Daoy (cell line): ENCODE results near the gene SDF4. TPM values are rescaled to one million over a fixed set of nuclear protein-coding genes. Genes with fewer than 3 reads are reported as not detected.

Experiments
- DNase-seq: peaks from one replicate; pipeline ENCODE4 v3.0.0-alpha.2; 2015; ENCODE audit warnings: low read depth
- total RNA-seq: library from RNA; depleted of rRNA; stranded (reverse); fragments of >200 nt; shearing (Covaris generic); gene quantifications from 2 replicates; pipeline ENCODE4 v1.2.3, GENCODE V29; 2014

The SDF4 gene
- total RNA-seq, 1 experiment from 2014 or later: 91.8 TPM

DNA sequence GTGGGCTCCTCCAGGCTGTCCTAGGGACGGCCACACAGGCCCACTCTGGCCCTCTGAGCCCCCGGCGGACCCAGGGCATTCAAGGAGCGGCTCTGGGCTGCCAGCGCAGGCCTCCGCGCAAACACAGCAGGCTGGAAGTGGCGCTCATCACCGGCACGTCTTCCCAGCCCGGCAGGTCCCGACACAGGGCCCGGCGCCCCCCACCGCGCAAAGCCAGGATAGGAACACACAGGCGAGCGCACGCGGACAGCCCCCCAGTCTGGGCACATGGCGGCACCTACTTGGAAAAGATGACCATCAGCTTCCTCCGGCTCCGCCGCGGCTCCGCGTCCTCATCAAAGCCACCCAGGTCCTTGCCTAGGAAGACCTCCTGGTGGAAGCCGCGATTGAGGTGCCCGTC lies 3.6 kb downstream of the SDF4 start:
- no peak for DNase-seq

DNA sequence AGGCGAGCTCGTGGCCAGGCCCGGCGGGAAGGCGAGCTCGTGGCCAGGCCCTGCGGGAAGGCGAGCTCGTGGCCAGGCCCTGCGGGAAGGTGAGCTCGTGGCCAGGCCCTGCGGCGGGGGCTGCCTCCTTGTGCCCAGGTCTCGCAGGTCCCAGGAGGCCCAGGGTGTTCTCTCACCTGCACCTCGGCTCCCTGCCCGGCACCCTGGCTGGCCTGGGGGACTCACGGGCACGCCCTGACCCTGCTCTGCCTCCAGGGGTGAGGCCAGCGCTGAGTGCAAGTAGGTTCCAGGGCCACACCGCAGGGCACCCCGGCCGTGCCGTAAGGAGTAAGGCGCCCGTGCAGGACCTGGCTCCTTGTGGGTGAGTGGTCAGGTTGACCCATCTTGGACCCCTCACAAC lies 4.4 kb downstream of the SDF4 start:
- no peak for DNase-seq

DNA sequence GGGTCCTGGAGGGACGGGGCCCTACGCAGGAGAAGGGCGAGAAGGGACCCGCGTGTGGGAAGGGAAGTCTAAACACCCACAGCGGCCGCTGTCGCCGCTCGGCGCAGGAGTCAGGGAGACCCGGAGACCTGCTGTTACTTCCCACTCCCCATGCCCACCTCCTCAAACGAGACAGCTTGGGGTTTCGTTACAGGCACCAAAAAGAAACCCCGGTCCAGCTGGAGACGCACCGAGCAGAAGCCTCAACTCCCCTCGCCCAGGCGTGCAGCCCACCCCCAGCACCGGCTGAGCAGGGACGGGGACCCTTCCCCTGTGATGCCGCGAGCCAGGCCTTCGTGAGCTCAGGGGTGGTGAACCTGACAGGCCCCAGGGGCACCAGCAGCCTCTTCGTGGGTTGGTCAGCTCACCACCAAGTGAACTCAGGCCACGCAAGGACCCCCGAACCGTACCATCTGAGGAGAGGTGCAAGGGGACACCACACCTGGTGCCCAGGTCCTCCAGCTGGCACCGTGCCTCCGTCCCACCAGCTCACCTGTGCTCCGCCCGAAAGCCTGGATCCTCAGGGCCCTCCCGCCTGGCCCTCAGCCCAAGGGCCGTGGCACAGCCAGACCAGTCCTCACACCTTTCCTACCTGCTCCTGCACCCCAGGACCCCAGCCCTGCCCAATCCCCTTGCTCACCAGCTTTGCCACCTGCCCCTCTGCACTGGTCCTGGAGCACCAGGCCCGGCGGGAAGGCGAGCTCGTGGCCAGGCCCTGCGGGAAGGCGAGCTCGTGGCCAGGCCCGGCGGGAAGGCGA lies 5.0 kb downstream of the SDF4 start:
- no peak for DNase-seq

DNA sequence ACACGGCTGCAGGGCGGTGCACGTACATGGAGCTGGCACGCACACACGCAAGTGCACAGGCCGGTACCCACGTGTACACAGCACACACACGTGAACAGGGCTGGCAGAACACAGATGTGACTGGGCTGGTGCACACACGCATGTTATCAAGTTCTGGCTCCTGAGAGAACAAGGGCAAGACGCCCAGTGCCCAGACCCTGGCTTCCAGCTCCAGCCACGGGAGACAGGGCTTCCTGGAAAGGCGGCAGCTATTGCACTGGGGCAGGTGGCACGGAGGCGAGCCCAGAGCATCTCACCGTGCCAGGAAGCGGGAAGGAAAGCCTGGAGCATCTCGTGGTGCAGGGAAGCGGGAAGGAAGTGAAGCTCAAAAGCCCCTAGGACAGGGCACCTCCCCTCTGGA lies 5.9 kb downstream of the SDF4 start:
- no peak for DNase-seq

DNA sequence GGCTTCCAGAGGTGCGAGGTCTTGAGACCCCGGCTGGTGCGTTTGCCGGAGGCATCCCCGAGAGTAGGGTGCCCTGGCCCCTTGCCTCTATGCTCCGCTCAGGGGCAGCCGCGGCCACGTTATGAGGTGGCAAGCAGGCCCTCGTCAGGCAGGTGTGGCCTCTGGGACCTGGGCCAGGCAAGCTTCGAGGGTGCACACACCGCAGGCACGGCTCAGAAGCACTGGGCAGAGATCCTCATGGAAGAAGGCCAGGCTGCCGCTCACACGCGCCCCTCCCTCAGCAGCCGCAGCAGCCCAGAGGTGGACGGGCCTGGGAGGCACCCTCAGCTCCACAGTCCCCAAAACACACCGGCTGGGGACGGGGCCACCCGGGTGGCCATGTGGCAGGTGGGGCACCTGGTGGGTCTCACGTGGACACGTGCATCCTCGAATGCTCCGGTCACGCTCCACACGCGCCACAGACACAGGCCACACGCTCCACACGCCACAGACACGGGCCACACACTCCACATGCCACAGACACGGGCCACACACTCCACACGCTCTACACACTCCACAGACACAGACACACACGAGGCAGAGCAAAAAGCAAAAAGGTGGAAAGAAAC lies 6.5 kb downstream of the SDF4 start:
- no peak for DNase-seq

DNA sequence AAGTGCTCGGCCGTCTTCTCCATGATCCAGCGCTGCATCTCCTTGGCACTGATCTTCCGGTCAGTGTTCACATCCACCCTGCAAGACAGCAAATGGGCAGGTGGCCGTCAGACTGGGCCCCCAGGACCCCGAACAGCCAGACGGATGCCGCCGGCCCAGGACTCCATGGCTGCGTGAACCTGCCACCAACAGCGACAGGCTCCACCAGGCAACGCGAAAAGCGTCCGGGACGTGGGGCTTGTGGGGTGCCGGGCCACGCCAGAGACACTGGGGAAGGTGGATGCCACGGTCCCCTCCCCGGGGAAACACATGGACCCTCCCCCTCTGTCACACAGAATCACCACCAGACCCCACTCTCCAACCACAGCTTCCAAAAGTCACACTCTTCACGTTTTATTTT lies 7.9 kb downstream of the SDF4 start:
- no peak for DNase-seq

DNA sequence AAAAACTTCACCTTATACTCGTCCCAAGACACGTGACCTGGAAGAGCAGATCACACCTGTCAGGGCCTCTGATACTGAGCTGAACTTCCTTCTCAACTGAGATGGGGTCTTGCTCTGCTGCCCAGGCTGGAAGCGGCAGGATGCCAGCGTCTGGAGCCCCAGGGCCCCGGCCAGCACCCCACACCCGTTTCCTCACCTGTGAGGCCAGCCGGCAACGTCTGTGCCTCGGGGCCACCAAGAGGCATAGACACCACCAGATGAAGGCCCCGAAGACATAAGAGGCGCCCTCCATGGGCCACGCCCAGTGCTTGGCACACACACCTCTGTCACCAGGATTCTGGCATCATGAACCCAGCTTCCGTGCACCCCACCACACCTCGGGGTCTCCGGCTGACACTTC lies 8.5 kb downstream of the SDF4 start:
- DNase-seq: no peak

DNA sequence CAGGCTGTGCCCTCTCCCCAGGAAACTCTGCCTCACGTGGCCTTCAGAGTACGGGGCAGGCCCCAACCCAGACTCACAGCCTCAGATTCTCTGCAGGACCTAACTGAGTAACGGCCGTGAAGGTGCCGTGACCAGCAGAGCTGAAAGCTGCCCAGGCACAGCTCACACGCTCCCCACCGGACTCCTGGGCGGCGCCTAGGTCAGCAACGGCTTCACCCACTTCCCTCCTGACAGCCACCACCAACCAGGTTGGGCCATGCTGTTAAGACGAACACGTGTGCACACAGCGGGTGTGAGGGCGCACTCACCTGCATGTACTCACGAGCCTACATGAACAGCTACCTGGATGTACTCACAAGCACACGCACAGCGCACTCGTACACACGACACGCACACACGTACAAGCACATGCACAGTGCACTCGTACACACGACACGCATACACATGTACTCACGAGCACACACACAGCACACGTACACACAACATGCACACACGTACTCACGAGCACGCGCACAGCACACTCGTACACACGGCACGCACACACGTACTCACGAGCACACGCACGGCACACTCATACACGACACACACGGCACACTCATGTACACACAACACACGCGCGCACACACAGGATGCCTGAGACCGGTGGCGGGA lies 9.1 kb downstream of the SDF4 start:
- DNase-seq: no peak

DNA sequence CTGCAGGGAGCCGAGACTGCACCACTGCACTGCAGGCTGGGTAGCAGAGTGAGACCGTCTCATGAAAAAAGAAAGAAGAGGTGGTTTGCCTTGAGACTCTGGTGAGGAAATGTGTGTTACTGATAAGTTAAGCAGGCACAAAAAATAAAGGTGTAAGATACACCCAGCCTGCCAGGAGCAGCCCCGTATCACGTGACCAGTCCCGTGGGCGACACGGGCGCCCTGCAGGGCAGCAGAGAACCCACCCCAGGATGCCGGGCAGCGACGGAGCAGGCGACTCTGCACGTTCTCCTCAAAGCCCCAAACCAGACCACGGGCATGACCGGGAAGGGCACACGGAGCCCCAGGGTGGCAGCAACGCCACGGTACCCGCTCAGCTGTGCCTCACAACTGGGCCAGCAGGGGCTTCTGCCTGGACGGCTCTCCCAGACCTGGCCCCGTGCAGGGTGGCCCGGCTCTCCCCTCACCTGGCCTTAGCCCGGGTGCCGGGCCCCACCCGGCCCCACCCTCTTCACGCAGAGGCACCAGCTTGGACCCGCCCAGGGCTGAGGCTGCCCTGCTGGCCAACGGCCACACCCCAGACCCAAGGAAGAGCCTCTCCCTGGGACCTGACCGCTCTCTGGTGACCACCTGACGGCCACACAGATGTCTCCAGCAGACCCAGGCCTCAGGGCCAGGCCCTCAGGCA lies 9.8 kb downstream of the SDF4 start:
- no peak for DNase-seq

DNA sequence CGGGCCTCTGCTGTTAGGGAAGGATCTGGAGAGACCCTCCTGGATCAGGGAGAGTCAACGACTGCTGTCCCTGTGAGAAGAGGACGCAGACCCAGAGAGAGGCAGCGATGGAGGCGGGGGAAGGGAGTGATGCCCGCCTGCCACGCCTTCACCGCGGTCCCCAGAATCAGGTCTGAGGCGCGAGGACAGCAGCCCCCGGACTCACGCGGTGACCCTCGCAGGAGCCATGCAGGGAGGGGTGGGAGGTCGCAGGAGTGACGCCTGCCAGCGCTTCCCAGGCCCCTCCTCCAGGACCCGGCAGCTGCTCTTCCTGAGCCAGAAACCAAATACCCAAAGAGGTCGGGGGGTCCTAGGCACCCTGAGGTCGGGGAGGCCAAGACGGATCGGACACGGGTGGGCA lies 11.6 kb downstream of the SDF4 start:
- DNase-seq: no peak

DNA sequence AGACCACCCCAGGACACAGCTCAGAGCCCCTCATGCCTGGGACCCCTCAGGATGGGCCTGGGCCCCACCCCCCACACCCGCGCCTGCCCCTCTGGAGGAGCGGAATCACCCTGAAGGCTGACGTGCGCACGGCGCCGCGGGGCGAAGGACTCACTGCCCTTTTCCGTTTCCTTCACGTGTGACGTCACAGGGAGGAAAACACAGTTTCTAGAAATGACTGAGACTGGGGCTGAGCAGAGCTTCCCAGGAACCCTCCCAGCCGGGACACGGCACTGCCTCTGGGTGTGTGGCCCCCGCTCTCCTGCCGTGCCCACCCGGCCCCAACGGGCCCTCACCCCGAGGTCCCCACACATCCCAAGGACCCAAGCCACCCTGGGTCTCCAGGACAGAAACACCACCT lies 12.5 kb downstream of the SDF4 start:
- no peak for DNase-seq

DNA sequence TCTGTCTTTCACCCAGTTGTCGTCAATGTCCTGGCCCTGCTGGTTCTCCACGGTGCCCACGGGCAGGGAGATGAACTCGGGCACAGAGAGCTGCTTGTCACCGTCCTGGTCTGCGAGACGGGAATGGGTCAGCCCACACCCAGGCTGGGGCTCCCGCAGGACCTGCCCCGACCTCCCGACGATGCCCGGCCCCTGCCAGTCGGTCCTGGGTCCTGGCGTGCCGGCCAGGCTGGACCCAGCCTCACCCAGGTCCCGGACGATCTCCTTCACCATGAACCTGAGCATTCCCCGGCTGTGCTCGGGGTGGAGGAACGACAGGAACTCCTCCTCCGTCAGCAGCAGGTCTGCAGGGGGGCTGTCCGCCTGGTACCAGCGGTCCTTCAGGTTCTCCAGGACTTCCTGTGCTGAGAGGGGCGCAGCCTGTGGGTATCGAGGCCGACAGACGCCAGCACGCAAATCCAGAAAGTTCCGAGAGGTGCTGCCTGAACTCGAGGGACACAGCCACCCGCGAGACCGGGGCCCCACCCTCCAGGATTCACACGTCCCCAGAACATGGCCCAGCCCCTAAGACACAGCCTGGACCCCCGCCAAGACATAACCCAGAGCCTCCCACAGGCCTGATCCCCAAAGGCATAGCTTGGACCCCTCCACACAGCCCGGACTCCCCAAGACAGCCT lies 13.1 kb downstream of the SDF4 start:
- no peak for DNase-seq

DNA sequence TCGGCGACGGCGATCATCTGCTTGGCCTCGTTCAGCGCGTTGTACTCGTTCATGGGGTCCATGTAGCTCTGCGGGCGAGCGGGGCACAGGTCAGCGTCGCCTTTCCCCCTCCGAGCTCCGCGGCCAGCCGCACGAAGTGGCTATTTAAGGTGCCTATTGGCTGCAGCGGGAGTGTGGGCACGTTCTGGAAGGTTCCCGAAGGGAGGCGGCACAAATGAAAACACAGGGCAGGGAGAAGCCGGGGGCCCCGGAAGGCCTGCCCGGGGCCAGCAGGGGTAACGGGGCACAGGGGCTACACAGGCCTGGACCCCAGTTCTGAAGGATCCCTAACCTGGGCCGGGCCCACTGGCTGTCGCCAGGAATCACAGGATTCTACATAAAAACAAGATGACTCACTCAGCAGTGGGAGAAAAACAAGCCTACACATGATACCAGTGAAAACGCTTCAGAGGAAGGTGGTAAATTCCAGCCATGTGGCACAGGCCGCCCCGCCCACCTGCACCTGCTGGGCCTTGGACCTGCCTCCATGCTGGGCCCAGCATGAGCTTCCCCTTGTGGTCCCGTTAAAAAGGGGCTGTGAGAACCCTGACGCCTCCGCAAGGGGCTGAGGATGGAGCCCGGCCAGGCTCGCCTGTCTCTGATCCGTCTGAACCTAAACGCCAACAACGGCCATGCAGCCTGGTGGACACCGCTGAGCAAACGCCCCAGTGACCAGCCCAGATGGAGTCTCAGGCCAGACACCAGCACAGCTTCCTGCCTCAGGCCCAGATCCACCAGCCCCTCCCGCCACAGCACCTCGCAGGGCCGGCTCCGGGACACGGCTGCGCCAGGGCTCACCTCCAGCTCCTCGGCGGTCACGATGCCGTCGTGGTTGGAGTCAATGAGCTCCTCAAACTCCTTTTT lies 13.9 kb downstream of the SDF4 start:
- no peak for DNase-seq

DNA sequence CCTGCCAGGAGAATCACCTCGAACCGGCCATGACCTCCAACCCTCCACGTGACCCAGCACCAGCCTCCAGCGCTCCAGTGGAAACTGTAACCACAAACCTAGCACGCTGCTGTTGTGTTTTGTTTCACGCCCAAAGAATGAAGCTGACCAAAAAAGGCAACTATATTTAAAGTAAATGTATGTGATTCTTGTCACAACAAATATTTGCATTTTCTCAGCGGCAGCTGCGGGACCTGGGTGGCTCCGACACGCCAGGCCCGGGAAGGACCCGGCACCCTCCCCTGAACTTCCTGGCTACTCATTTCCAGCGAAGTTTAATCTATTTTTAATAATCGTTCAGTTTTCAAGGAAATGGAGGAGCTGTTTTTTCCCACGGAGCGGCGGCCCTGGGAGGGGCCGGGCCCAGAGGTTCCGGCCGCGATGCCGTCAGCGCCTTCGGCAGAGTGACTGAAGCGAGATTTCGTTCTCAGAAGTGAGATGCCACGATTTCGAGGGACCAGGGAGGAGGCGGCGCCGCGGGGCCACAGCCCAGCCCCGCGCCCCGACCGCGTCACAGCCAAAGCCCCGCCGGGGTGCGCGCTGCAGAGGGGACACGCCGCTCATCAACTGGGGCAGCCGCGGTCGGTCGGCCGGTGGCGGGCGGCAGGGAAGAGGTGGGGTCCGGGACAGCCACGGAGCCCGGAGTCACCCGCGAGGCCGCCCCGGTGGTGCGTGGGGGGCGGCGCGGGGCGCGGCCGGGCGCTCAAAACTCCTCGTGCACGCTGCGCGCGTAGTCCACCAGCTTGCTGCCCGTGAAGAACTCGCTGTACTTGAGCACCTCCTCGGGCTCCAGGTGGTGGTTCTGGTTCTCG lies 14.8 kb downstream of the SDF4 start:
- DNase-seq: no peak

DNA sequence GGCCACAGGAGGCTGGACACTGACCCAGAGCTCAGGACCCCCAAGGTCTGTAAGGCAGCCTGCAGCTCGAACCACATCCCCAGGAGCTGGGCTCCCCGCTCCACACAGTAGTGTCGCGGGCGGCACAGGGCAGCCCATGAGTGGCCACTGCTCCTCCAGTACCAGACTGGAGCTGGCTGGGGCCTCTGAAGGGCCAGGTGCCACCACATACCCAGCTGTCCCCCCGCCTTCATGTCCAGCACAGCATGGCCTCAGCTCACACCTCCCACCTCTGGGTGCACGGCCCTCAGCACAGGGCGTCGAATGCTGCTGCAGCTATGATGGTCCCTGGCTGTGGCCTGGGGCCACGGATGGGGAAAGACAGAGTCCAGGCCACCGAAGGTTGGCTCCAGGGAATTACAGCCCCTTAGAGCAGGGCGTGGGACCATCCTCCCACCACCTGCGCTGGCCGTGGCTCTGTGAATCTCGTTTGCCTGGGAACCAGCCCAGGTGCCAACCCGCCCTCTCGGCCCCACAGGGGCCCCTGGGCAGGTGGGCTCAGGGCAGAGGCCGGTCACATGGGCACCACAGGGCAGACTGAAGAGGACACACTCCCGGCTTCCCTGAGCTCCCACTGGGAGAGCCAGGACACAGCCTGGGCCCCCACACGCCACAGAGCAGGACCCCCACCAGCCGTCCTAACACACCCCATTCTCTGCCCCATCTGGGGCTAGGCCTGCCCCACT lies 15.8 kb downstream of the SDF4 start:
- DNase-seq: no peak

DNA sequence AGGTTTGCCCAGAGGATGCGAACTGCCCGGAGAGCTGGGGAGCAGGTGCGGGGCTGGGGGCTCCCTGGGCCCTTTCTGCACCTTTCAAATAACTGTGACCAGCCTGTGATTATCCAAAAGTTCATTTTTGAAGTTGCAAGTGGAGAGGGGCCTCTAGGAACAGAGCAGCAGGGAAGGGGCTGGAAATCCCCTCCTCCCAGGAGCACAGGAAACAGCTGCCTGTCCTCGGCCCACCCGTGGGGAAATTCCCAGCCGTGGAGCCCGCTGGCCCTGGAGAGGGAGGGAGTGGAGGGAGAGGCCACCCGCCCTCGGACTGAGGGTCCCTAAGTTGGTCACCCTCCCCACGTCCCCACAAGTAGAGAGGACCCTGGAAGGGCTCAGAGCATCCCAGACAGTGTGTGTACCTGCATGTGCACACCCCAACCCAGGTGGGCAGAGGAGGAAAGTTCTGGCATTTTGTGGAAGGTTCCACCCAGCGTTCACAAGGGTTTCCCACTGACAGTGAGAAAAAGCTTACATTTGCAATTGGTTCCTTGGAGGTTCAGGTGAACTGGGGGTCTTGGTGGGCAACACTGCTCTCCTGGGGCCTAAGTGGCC lies 16.6 kb downstream of the SDF4 start:
- DNase-seq: no peak

DNA sequence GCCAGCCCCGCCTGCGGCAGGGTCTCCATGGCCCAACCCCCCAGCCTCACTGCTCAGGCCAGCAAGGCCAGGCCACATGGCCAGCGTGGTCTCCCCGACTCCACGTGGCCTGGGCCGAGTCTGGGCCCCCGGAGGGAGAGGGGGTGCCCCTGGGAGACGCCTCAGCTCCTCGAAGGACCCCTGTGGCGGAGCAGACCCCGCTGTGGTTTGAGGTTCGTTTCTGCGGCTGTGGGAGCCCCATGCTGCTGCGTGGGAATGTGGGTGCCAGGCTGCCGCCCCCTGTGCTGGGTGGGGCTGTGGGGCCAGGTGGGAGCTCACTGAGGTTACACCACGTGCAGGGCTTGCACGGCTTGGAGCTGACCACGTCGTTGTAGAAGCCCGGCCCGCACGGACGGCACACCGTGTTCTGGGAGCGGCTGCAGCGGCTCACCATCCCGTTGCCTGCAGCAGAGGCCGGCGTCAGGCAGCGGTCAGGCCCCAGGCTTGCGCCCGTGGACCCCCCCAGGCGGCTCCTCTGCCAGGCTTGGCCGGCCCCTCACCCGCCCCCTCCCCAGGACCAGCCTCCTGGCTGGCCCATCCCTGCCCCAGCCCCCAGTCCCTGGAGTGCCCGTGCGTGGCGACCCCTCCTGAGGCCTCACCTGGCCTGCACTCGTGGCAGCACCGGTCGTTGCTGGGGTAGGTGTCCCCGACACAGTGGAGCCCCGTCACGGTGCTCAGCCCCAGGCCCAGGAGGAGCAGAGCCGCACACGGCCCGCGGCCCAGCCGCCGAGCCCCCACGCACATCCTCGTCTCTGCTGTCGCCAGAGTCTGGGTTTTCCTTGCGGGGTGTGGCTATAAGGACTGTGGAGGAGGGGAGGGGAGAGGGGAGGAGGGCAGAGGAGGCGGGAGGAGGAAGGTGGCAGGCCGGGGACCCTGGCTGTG lies 18.2 kb downstream of the SDF4 start, which contains the start of gene TNFRSF4:
Gene TNFRSF4, minus strand, starts transcription at position 809 of the 921 bp plus-strand sequence. Its CDS starts 26 bp downstream, at position 783.
- no peak for DNase-seq
